ENCODE data around the gene PDZRN4.

DNA sequence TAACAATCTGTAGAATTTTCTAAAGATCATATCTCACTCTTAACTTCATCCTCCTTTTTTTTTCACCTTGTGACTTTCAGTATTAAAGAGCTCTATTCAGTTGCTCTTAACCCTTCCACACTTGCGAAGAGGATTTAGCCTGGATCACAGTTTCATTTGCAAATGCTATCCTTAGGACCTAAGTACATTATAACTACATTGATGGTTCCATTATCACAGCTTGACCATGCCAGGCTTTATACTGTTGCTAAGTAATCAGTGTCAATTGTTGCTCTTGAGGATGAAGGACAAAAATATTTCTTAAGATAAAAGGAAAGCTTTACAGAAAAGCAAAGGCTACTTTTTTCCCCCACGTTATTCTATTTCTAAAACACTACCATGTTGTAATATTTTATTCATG is 122.2 kb downstream of the PDZRN4 start:
- TF ChIP-seq ZNF274 (IDR thresholded peaks at IDR 0.05; ENCODE audit: low read depth, low read length) (no peak), YY1 (IDR thresholded peaks at IDR 0.05; ENCODE audit: insufficient read depth, insufficient read length) (no peak)
